ENCODE measurements around the gene UMAD1. TPM values are rescaled to one million over a fixed set of nuclear protein-coding genes. Genes with fewer than 3 reads are reported as not detected.

The UMAD1 gene
- total and polyA plus RNA-seq, 2 donors (not counting 3 experiments of a cell fraction or from before 2014, with no cell fraction given): 5.6 to 6.6 TPM

GRCh38 chr7:7869036-7869435, 228.5 kb downstream of the UMAD1 start:
- no peak for TF ChIP-seq MAX (IDR thresholded peaks at IDR 0.05; ENCODE audit: insufficient read depth, insufficient read length)
- no peak for TF ChIP-seq MYC (IDR thresholded peaks at IDR 0.05; ENCODE audit: low read depth, low read length)
- TF ChIP-seq CTCF (IDR thresholded peaks at IDR 0.05; ENCODE audit: extremely low read depth in 1 of 2, insufficient read depth in 1 of 2, low read depth in 1 of 2, low read length in 2 of 2): no peak
- TF ChIP-seq FOS (IDR thresholded peaks at IDR 0.05; ENCODE audit: borderline replicate concordance, insufficient read depth, low read length): no peak
- TF ChIP-seq EZH2 (IDR thresholded peaks at IDR 0.05; ENCODE audit: borderline replicate concordance, low read depth, low read length, severe bottlenecking): no peak
- TF ChIP-seq POLR2A (IDR thresholded peaks at IDR 0.05; ENCODE audit: low read depth, low read length): no peak
- no peak for TF ChIP-seq GATA2 (IDR thresholded peaks at IDR 0.05; ENCODE audit: insufficient read depth, insufficient read length, low read depth, low read length)
- TF ChIP-seq JUN (IDR thresholded peaks at IDR 0.05; ENCODE audit: borderline replicate concordance, insufficient read depth, insufficient read length, low read depth): no peak
- TF ChIP-seq POLR2AphosphoS5 (IDR thresholded peaks at IDR 0.05; ENCODE audit: insufficient read depth, low read depth, low read length): no peak
- DNase-seq (ENCODE audit: low read depth, low spot score): no peak
- dilution Hi-C loops (cut with MboI; ENCODE audit: extremely low pct_ligation_motif_present, low sequenced_read_pairs): no loop called here

More at GRCh38 chr7:7869036-7869435, 228.5 kb downstream of the UMAD1 start:
- H3K4me2 ChIP-seq (ENCODE audit: insufficient read depth, low read length): no peak overlapping the region
- no peak overlapping the region for H2AFZ ChIP-seq (ENCODE audit: low read depth, low read length)
- BruUV-seq (replicated peaks): no TSS peak
- no peaks in the 10 kb centered on the region for H3K36me3 ChIP-seq (ENCODE audit: control insufficient read depth in 2 of 2, extremely low read depth in 1 of 2, insufficient read depth in 2 of 2, low read length in 2 of 2)
- H3K27ac ChIP-seq (ENCODE audit: insufficient read depth, low read depth, low read length): no peak overlapping the region
- H3K9me3 ChIP-seq (replicated peaks; ENCODE audit: control insufficient read depth, insufficient read depth, low read length): no peaks in the 10 kb centered on the region
- POLR2A ChIA-PET: no interaction called here
- H4K20me1 ChIP-seq (replicated peaks; ENCODE audit: control insufficient read depth, extremely low read depth, insufficient read depth, low read length): no peaks in the 10 kb centered on the region
- H3K9me1 ChIP-seq (replicated peaks; ENCODE audit: control insufficient read depth, extremely low read depth, insufficient read depth, low read length): peaks cover 2% of the 10 kb centered on the region
- no peak overlapping the region for H3K4me3 ChIP-seq (replicated peaks in 1 of 3; ENCODE audit: insufficient read depth in 1 of 3, low read depth in 1 of 3, low read length in 3 of 3)
- intact Hi-C loops (cut with micrococcal nuclease): loop anchor here (10.0 kb wide), 1 partner anchor 326 kb away; no protein-coding TSS in a partner anchor
- no peak overlapping the region for H3K9ac ChIP-seq (replicated peaks; ENCODE audit: extremely low read depth, insufficient read depth, low read length)
- H3K27me3 ChIP-seq (ENCODE audit: control insufficient read depth in 2 of 2, insufficient read depth in 2 of 2, low read length in 2 of 2): no peaks in the 10 kb centered on the region
- H3K79me2 ChIP-seq (ENCODE audit: control insufficient read depth, insufficient read depth, low read length): no peaks in the 10 kb centered on the region
- H3K4me1 ChIP-seq (ENCODE audit: control insufficient read depth, extremely low read depth, insufficient read depth, low read length): no peaks in the 10 kb centered on the region
- CTCF ChIA-PET: interaction anchor here (1.3 to 1.9 kb wide), 2 partner anchors 167 to 321 kb away, joined by 3 to 6 read pairs; no protein-coding TSS in a partner anchor
- FAIRE-seq: no peak
